Measurements from ENCODE around the gene RNF19B. TPM values are rescaled to one million over a fixed set of nuclear protein-coding genes. Genes with fewer than 3 reads are reported as not detected.
"Not testable (repeated sequence)": the region's sequence is repeated elsewhere in the genome, so short reads cannot be mapped to it uniquely, and the experiment has no call there.

Gene RNF19B
- total and polyA plus RNA-seq, 4 experiments from 2014 or later = 1.1 to 30.6 (median 16.6) TPM

DNA sequence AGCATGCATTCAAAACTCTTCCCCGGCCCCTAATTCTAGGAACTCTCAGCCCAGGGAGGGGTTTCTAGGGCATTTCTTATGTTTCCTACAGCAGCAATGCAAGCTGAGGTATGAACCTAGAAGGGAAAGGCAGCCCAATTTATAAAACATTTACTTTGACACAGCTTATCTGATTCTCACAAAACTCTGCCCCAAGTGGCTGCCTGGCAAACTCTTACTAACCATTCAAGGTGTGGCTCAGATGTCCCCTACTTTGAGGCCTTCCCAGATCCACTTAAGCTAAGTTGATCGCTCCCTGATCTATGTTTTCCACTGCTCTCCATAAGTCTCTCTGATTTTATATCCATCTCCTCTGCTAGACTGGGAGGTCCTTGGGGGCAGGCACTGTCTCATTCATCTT lies 36.7 kb upstream of the RNF19B start:
- intact Hi-C loops (cut with micrococcal nuclease) = no loop called here
- Histone ChIP-seq H3K36me3 (ENCODE audit: insufficient read depth, low read length) (no peaks in the 10 kb centered on the region), H3K4me3 (ENCODE audit: low read length in 2 of 2) (no peak overlapping the region), H3K27ac (ENCODE audit: low read depth, low read length) (no peak overlapping the region), H3K9me3 (ENCODE audit: control insufficient read depth in 1 of 2, low read length in 2 of 2) (no peaks in the 10 kb centered on the region), H3K4me1 (ENCODE audit: insufficient read depth, low read length) (peaks cover 14% of the 10 kb centered on the region), H3K27me3 (ENCODE audit: insufficient read depth, low read length) (no peaks in the 10 kb centered on the region)
- Mint-ChIP-seq H3K4me3 (no peak overlapping the region), H3K27me3 (no peaks in the 10 kb centered on the region), H3K9me3 (no peaks in the 10 kb centered on the region), H3K4me1 (peaks cover 16 to 22% (median 20%) of the 10 kb centered on the region in 4 donors), H3K36me3 (no peaks in the 10 kb centered on the region), H3K27ac (peak overlapping the region in 4 of 7 donors; percentile 7 to 74 (median 24))
- CTCF ChIA-PET (ENCODE audit: partially characterized antibody) = no interaction called here
- DNase-seq = no peak
- POLR2A ChIA-PET (ENCODE audit: partially characterized antibody) = interaction anchor here (0.8 to 1.9 kb wide), 3 partner anchors 17 to 36 kb away, joined by 3 to 4 read pairs (median 4); partner anchors contain the start of gene RNF19B

DNA sequence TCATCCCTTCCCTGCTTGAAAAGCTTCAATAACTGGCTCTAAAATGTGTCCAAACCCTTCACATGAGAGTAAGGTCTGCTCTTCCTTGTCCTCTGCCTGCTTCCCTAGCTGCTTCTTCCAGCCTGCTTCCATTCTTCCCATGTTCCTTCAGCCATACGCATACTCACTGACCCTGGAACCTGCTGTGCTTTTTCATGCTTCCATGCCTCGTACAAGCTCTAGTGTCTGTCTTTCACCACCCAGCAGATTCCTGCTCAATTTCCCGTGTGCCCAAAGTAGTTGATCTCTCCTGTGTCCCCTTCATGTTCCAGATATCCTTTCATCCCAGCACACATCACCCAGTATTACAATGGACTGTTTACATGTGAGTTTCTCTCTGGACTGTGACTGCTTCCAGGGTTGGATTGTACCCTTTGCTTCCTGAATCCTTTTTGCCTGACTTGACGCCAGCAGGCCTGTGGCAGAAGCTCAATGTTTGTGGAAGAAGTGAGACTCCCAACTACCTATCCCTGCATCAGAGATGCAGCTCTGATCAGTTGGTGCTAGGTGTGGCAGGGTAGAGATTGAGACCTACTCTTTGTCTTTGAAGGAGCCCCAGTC lies 35.9 kb upstream of the RNF19B start:
- DNase-seq = no peak
- POLR2A ChIA-PET (ENCODE audit: partially characterized antibody) = interaction anchor here (1.0 to 1.9 kb wide), 2 partner anchors 16 to 36 kb away, joined by 4 read pairs; partner anchors contain the start of gene RNF19B
- H3K4me3 Mint-ChIP-seq = no peak overlapping the region

DNA sequence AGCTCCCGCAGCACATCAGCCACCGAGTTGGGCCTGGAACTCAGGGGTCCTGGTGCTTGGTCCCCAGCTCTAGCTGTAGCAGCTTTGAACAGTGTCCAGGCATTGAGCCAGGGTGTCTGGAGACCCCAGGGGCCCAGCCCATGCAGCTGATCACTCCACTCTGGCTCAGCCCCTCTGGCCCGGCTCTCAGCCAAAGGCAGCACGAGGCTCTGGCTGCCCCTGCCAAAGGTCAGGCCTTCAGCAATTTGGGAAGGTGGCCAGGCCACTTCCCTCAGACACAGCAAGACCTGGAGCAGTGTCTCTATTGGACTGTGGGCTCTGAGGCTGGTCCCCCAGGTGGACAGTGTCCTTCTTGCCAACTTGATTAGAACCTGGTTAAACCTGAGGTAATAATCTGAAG lies 34.4 kb upstream of the RNF19B start:
- Mint-ChIP-seq H3K27ac (no peak overlapping the region), H3K4me3 (no peak overlapping the region), H3K27me3 (no peaks in the 10 kb centered on the region), H3K36me3 (no peaks in the 10 kb centered on the region), H3K9me3 (no peaks in the 10 kb centered on the region), H3K4me1 (peaks cover 14 to 27% (median 17%) of the 10 kb centered on the region in 4 donors)
- DNase-seq = no peak
- POLR2A ChIA-PET (ENCODE audit: partially characterized antibody) = interaction anchor here (1.0 to 1.5 kb wide), 2 partner anchors 15 to 43 kb away, joined by 3 read pairs; no protein-coding TSS in a partner anchor
- Histone ChIP-seq H3K9me3 (ENCODE audit: control insufficient read depth in 1 of 2, low read length in 2 of 2) (no peaks in the 10 kb centered on the region), H3K27ac (ENCODE audit: low read depth, low read length) (no peak overlapping the region), H3K4me1 (ENCODE audit: insufficient read depth, low read length) (peaks cover 14% of the 10 kb centered on the region), H3K4me3 (ENCODE audit: low read length in 2 of 2) (no peak overlapping the region), H3K36me3 (ENCODE audit: insufficient read depth, low read length) (no peaks in the 10 kb centered on the region), H3K27me3 (ENCODE audit: insufficient read depth, low read length) (no peaks in the 10 kb centered on the region)
- CTCF ChIA-PET (ENCODE audit: partially characterized antibody) = no interaction called here
- intact Hi-C loops (cut with micrococcal nuclease) = no loop called here

More for the DNA sequence above, 35.9 kb upstream of the RNF19B start:
- H3K27ac Mint-ChIP-seq = peak overlapping the region in 3 of 7 donors; percentile 45 to 88 (median 49)
- Histone ChIP-seq H3K9me3 (ENCODE audit: control insufficient read depth in 1 of 2, low read length in 2 of 2) (no peaks in the 10 kb centered on the region), H3K4me3 (ENCODE audit: low read length in 2 of 2) (no peak overlapping the region), H3K27me3 (ENCODE audit: insufficient read depth, low read length) (no peaks in the 10 kb centered on the region), H3K27ac (ENCODE audit: low read depth, low read length) (no peak overlapping the region), H3K4me1 (ENCODE audit: insufficient read depth, low read length) (peaks cover 14% of the 10 kb centered on the region), H3K36me3 (ENCODE audit: insufficient read depth, low read length) (no peaks in the 10 kb centered on the region)
- no peaks in the 10 kb centered on the region for H3K27me3 Mint-ChIP-seq
- no peaks in the 10 kb centered on the region for H3K36me3 Mint-ChIP-seq
- intact Hi-C loops (cut with micrococcal nuclease) = no loop called here
- no peaks in the 10 kb centered on the region for H3K9me3 Mint-ChIP-seq
- peaks cover 16 to 22% (median 20%) of the 10 kb centered on the region in 4 donors for H3K4me1 Mint-ChIP-seq
- CTCF ChIA-PET (ENCODE audit: partially characterized antibody) = interaction anchor here (0.6 kb wide), 2 partner anchors 11 to 68 kb away, joined by 3 read pairs; no protein-coding TSS in a partner anchor

DNA sequence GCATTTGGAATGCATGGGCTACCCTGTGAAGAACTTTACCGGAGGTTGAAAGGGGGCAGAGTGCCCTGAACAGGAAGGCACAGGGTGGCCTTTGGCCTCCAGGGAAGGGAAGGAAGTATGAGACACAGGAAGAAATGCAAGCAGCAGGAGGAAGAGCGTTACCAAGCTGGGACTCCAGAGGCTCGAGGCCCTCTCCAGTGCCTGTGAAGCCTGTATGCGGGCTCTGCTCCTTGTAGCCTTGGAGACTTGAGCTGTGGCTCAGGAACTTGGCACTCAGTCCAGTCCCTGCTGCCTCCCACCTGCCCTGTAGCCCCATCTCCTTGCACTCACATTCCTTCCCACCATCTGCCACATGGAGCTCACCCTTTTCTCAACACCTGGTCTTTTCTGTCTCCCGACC lies 33.5 kb upstream of the RNF19B start:
- ChIA-PET POLR2A (ENCODE audit: partially characterized antibody) (interaction anchor here (0.6 to 2.6 kb wide), 6 partner anchors 10 to 329 kb away, joined by 3 to 15 read pairs (median 4); partner anchors contain the start of gene RNF19B), CTCF (ENCODE audit: partially characterized antibody) (interaction anchor here (0.8 to 1.3 kb wide), 3 partner anchors 17 to 60 kb away, joined by 3 read pairs; no protein-coding TSS in a partner anchor)
- H3K9me3 ChIP-seq (ENCODE audit: control insufficient read depth in 1 of 2, low read length in 2 of 2) = no peaks in the 10 kb centered on the region
- intact Hi-C loops (cut with micrococcal nuclease) = no loop called here
- no peak for DNase-seq
- H3K27me3 Mint-ChIP-seq = no peaks in the 10 kb centered on the region
- peak overlapping the region; percentile 42 to 89 (median 80) for H3K27ac Mint-ChIP-seq
- no peaks in the 10 kb centered on the region for H3K36me3 Mint-ChIP-seq
- H3K27ac ChIP-seq (ENCODE audit: low read depth, low read length) = no peak overlapping the region
- no peaks in the 10 kb centered on the region for H3K27me3 ChIP-seq (ENCODE audit: insufficient read depth, low read length)
- no peaks in the 10 kb centered on the region for H3K9me3 Mint-ChIP-seq
- peak overlapping the region in 2 of 8 donors; percentile 14 to 49 for H3K4me3 Mint-ChIP-seq
- peaks cover 14 to 28% (median 17%) of the 10 kb centered on the region in 4 donors for H3K4me1 Mint-ChIP-seq
- H3K4me1 ChIP-seq (ENCODE audit: insufficient read depth, low read length) = peaks cover 14% of the 10 kb centered on the region
- H3K36me3 ChIP-seq (ENCODE audit: insufficient read depth, low read length) = no peaks in the 10 kb centered on the region
- no peak overlapping the region for H3K4me3 ChIP-seq (ENCODE audit: low read length in 2 of 2)

DNA sequence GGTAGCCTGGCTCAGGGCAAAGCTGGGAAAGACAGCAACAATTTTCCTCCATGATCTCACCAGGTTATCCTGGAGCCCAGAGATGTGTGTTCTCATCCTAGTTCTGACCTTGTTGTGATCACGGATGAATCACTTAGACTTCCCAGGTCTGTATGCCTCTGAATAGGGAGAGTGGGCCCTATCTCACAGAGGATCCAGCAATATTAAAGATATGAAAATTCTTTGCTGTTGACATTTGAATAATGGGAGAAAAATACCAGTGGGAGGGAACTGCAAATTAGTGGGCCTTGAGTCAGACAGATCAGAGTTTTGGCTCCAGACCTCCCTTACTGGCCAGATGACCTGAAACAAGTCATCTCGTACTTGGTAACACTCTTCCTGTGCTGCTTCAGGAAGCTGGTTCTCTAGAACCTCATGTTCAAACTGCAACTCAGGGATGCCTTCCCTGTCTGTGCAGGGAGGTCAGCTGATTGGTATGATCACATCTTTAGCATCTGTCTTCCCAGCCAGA lies 32.8 kb upstream of the RNF19B start:
- ChIA-PET POLR2A (ENCODE audit: partially characterized antibody) (interaction anchor here (0.6 to 2.6 kb wide), 6 partner anchors 9 to 328 kb away, joined by 3 to 15 read pairs (median 6); partner anchors contain the start of gene RNF19B), CTCF (ENCODE audit: partially characterized antibody) (interaction anchor here (0.8 to 1.3 kb wide), 2 partner anchors 34 to 60 kb away, joined by 3 read pairs; no protein-coding TSS in a partner anchor)

DNA sequence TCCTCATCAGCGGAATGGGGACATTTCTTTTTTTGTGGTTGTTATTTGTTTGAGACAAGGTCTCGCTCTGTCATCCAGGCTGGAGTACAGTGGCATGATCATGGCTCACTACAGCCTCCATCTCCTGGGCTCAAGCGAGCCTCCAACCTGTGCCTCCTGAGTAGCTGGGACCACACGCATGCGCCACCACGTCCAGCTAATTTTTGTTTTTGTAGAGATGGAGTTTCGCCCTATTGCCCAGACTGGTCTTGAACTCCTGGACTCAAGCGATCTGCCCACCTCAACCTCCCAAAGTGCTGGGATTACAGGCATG lies 28.7 kb upstream of the RNF19B start:
- H3K4me1 Mint-ChIP-seq = peaks cover 24 to 50% (median 40%) of the 10 kb centered on the region in 4 donors
- POLR2A ChIA-PET (ENCODE audit: partially characterized antibody) = interaction anchor here (0.9 to 3.7 kb wide), 4 partner anchors 9 to 31 kb away, joined by 3 to 18 read pairs (median 6); partner anchors contain the start of gene RNF19B
- CTCF ChIA-PET (ENCODE audit: partially characterized antibody); H3K9me3 Mint-ChIP-seq; H3K27ac ChIP-seq (ENCODE audit: low read depth, low read length); intact Hi-C loops (cut with micrococcal nuclease); H3K9me3 ChIP-seq (ENCODE audit: control insufficient read depth in 1 of 2, low read length in 2 of 2); H3K36me3 ChIP-seq (ENCODE audit: insufficient read depth, low read length); DNase-seq; H3K36me3 Mint-ChIP-seq; H3K27me3 Mint-ChIP-seq; H3K4me3 ChIP-seq (ENCODE audit: low read length in 2 of 2); H3K4me3 Mint-ChIP-seq; H3K27me3 ChIP-seq (ENCODE audit: insufficient read depth, low read length): not testable (repeated sequence)
- H3K27ac Mint-ChIP-seq = peak overlapping the region in 4 of 7 donors; percentile 18 to 37 (median 36)
- peaks cover 41% of the 10 kb centered on the region for H3K4me1 ChIP-seq (ENCODE audit: insufficient read depth, low read length)

More for the DNA sequence above, 32.8 kb upstream of the RNF19B start:
- Mint-ChIP-seq H3K4me1 (peaks cover 15 to 35% (median 21%) of the 10 kb centered on the region in 4 donors), H3K27ac (peak overlapping the region in 6 of 7 donors; percentile 8 to 89 (median 83)), H3K36me3 (no peaks in the 10 kb centered on the region), H3K4me3 (peak overlapping the region in 1 of 8 donors; percentile 14), H3K9me3 (no peaks in the 10 kb centered on the region), H3K27me3 (no peaks in the 10 kb centered on the region)
- Histone ChIP-seq H3K36me3 (ENCODE audit: insufficient read depth, low read length) (no peaks in the 10 kb centered on the region), H3K27ac (ENCODE audit: low read depth, low read length) (no peak overlapping the region), H3K4me3 (ENCODE audit: low read length in 2 of 2) (no peak overlapping the region), H3K9me3 (ENCODE audit: control insufficient read depth in 1 of 2, low read length in 2 of 2) (no peaks in the 10 kb centered on the region), H3K27me3 (ENCODE audit: insufficient read depth, low read length) (no peaks in the 10 kb centered on the region), H3K4me1 (ENCODE audit: insufficient read depth, low read length) (peaks cover 19% of the 10 kb centered on the region)
- intact Hi-C loops (cut with micrococcal nuclease) = no loop called here
- DNase-seq = no peak
